HepG2 (cell line): ENCODE measurements around the gene CCT7.

Source experiments
- POLR2A ChIP-seq, 2 experiments: IDR thresholded peaks; 2 replicates each; pipeline ENCODE4 v1.6.1; 2011; ENCODE audit warnings: low read depth in 2 of 2, low read length in 2 of 2, mild to moderate bottlenecking in 1 of 2, moderate library complexity in 1 of 2; ENCODE audit not compliant: insufficient read depth in 1 of 2
- ZKSCAN1 ChIP-seq: fragments of 150-350 bp; IDR thresholded peaks from 2 replicates; pipeline ENCODE4 v1.6.1; 2014; ENCODE audit warnings: low read length
- ZNF644 ChIP-seq: IDR thresholded peaks from 2 replicates; pipeline ENCODE4 v1.6.1; 2016; ENCODE audit warnings: low read depth
- TF ChIP-seq, protein P1 (sequence below): sonication (generic); formaldehyde crosslinking; IDR thresholded peaks from 2 replicates; pipeline ENCODE4 v1.5.0; 2020; ENCODE audit warnings: mild to moderate bottlenecking, missing genetic modification reagents, moderate library complexity
- TF ChIP-seq, protein P2 (sequence below): sonication (generic); formaldehyde crosslinking; IDR thresholded peaks from 2 replicates; pipeline ENCODE4 v1.5.0; 2020; ENCODE audit warnings: missing genetic modification reagents, mild to moderate bottlenecking, borderline replicate concordance

DNA sequence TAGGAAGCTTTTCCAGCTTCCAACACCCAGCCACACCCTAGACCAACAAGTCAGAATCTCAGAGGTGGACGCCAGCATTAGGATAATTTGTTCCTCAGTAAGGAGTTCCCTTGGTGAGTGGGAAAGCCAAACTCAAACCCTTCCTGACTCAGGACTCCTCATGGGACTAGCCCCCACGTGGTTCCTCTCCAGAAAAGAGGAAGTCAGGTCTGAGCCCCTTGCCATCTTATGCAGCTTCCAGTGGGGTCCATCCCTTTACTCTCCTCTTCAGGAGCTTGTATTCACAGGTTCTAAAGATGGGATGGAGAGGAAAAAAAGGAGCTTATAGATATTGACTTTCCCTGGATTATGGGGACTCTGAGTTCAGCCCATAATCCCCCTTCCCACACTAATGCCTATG is 46.6 kb upstream of the CCT7 start:
- no peak for TF ChIP-seq ZNF644
- no peak for TF ChIP-seq POLR2A (IDR thresholded peaks at IDR 0.05; ENCODE audit: insufficient read depth in 1 of 2, low read depth in 2 of 2, low read length in 2 of 2)
- TF ChIP-seq, protein P1, sequence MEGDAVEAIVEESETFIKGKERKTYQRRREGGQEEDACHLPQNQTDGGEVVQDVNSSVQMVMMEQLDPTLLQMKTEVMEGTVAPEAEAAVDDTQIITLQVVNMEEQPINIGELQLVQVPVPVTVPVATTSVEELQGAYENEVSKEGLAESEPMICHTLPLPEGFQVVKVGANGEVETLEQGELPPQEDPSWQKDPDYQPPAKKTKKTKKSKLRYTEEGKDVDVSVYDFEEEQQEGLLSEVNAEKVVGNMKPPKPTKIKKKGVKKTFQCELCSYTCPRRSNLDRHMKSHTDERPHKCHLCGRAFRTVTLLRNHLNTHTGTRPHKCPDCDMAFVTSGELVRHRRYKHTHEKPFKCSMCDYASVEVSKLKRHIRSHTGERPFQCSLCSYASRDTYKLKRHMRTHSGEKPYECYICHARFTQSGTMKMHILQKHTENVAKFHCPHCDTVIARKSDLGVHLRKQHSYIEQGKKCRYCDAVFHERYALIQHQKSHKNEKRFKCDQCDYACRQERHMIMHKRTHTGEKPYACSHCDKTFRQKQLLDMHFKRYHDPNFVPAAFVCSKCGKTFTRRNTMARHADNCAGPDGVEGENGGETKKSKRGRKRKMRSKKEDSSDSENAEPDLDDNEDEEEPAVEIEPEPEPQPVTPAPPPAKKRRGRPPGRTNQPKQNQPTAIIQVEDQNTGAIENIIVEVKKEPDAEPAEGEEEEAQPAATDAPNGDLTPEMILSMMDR = no peak
- no peak for TF ChIP-seq ZKSCAN1
- TF ChIP-seq, protein P2, sequence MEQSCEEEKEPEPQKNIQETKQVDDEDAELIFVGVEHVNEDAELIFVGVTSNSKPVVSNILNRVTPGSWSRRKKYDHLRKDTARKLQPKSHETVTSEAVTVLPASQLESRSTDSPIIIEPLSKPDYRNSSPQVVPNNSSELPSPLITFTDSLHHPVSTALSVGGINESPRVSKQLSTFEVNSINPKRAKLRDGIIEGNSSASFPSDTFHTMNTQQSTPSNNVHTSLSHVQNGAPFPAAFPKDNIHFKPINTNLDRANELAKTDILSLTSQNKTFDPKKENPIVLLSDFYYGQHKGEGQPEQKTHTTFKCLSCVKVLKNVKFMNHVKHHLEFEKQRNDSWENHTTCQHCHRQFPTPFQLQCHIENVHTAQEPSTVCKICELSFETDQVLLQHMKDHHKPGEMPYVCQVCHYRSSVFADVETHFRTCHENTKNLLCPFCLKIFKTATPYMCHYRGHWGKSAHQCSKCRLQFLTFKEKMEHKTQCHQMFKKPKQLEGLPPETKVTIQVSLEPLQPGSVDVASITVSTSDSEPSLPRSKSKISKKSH (CRISPR knock-in tag) = no peak
